ENCODE data around the gene PCIF1. TPM values are rescaled to one million over a fixed set of nuclear protein-coding genes. Genes with fewer than 3 reads are reported as not detected.
A peak's percentile ranks its signal among the peaks of the same experiment; 100 is the strongest.
"Not testable (repeated sequence)": the region's sequence is repeated elsewhere in the genome, so short reads cannot be mapped to it uniquely, and the experiment has no call there.

Gene PCIF1
- total RNA-seq, 1 donor from 2014 or later, result 18.0 TPM

DNA sequence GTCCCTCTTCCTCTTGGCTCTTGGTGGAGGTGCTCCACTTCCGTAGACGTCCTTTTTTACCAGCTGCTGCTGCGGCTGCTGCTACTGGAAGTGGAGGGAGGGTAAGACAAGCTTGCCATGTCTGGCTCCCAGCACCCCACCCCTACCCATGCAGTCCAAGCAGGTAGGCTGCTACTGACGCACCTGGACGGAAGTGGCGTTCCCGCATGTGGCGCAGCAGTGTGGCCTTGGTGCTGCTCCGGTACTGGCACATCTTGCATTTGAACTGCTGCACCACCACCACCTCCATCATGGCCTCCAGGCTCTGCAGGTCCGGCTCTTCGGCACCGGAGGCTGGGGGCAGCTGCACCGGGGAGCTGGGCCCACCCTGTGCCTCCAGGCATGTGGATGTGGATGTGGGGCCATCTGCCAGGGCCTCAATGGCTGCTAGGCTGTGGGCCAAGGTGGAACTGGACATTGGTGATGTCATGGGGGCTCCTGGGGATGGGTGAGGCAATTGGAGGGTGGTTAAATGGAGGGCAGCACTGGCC lies 33.1 kb downstream of the PCIF1 start:
- DNase-seq, result no peak

DNA sequence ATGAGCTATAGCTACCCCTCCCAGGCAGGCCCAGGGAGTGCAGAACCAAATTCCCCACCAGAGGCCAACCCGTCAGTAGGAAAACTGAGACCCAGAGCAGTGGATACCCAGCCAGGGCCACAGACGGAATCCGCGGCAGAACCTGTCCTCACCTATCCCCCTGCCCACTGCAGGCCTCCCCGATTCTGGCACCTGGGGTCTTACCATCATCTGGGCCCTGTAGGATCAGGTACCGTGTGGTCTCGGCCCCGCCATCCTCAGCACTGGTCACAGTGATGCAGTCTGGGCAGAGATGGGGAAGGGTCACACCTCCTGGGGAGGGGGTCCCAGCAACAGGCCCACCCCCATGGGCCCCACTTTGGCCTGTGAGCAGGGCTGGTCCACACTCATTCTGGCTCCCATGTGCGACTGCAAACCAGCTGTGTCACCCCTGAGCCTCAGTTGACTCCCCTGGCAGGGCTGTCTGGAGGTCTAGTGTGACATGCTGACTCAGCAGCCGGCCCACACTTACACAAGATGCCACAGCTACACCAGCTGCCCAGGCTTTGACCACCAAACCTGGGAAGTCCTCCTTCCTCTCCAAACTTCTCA lies 33.7 kb downstream of the PCIF1 start:
- DNase-seq, result no peak

DNA sequence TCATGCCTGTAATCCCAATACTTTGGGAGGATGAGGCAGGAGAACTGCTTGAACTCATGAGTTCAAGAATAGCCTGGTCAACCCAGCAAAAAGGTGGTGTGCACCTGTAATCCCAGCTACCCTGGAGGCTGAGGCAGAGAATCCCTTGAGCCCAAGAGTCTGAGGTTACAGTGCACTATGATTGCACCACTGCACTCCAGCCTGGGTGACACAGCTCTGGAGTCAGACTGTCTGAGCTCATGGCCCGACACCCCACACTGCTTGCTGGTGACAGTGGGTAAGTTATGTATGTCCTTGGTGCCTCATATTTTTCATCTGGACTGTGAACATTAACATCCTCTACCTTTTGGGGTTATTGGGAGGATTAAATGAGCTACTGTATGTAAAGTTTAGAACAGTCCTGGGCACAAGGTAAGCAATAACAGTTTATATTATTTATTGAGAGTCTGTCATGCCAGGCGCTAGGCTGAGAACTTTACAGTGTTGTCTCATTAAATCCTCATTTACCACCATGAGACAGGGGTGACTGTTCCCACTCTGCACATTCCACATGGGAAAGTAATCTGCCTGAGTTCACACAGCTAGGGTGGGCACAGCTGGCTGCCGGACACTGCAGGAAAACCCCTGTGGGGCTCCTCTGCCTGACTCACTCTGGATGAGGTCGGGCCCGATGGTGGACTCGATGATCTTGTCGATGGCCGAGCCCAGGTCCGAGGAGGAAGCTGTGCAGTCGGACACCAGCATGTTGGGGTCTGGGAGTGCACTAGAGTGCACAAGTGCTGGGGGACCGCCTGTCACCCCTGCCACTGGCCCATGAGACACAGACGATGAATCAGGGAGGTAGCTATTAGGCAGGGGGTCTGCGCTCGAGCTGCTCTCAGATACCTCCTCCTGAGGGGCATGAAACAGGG lies 34.6 kb downstream of the PCIF1 start:
- no peak for DNase-seq

DNA sequence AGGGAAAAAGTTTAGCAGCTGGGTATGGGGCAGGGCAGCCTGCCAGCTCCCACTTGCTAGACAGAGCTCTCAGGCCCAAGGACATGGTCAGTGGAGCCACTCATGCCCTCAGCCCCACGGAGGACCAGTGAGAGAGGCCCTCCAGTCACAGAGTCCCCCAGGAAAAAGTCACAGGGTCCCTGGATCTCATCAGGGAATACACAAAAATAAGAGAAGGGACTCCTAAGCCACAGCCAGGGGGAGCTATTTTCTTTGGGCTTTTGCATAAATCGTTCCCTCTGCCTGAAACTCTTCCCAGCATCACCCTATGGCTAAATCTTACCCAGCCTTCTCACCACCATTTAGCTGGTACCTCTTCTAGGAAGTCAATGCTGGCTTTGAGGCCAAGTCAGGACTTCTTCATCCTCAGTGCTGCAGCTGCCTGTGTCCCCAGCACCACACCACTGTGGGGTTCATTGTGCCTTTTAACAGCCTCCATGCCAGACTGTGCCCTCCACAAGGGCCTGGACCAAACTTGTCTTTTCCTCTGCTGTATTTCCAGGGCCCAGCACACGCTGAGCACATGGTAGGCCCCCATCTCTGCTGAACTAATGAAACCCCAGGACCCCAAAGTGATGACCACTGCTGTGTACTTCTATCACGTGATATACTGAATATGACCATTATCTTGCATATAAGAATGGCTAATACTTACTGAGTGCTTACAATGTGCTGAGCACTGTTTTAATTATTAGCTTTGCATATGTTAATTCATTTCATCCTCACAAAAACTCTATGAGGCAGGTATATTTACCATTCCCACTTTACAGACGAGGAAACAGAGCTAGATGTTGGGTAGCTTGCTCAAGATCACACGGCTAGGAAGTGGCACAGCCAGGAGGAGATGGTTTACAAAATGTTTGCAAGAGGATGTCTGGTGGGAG lies 35.5 kb downstream of the PCIF1 start:
- peak; percentile 44 for DNase-seq

DNA sequence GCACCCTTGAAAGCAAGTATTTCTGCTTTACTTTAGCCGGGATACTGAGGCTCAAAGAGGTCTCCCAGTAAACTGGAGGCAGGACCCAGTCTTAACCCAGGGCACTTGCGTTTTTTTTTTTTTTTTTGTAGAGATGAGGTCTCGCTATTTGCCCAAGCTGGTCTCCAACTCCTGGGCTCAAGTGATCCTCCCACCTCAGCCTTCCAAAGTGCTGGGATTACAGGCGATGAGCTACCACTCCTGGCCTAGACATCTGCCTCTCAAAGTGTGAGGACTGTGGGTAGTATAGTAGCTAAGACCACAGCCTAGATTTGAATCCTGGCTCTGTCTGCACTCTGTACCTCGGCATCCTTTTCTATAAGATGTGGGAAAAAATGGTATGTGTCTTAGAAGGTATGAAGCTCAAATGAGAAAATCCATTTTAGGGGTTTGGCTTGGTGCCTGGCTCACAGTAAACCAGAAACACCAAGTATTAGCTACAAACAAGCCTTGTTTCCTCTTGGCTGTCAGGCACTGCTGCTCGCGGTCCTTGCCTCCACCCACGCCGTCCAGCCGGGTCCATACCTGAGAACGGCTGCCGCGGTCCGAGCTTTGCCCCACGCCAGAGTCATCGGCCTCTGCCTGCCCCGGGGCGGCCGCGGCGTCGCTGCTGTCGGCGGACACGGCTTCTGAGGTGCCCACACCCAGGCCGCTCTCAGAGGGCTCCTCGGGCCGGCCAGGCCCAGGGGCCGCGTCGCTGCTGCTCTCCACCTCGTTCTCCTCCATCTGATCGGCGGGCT lies 36.4 kb downstream of the PCIF1 start:
- DNase-seq, result no peak

DNA sequence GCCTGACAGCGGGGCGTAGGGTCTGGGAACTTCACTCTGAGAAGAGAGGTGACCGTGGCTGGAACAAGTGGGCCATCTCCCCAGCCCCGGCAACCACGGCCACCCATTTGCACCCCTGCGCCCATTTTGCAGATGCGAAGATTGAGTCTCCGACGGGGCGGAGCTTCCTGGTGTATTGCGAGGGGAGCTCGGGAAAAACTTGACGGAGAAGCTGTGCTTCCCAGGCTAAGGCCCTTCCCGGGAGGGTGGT lies 36.9 kb downstream of the PCIF1 start:
- no peak for DNase-seq

DNA sequence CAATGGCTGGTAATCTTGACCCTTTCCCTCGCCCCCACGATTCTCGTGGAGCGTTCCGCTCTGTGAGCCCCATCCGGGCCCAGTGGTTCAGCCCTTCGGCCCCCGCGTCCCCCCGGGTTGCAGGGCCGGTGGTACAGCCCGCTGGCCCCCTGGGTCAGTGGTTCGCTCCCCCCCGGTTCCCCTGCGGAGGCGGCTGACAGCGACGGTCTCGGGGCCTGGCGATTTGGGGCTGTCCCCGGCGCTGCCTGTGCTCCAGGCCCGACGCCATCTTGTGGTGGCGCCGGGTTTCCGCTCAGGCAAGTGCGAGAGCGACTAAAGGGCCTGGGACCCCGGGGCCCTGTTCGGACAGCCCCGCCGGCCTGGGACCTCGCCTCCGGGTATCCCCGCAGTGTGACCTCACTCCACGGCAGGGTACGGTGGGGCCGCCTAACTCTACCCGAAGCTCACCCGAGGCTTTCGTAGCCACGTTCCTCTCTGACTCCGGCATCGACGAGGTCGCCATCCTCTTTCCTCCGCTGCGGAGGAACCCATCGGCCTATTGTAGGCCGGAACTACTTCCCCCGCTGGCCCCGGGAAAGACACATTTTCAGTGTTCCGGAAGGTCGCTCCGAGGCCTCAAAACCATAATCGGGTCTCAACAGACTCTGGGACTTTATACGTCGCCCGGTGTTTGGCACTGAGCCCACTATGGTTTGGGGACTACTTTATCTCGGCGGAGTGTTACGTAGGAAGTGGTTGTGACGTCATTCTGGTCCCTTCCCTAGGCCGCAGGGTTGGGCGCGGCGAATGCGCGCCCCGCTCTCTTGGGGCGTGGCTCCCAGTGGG lies 37.4 kb downstream of the PCIF1 start, which contains the start of gene ZNF335:
Gene ZNF335, minus strand, starts transcription at position 529 of the 825 bp plus-strand sequence. CDS start 793 bp downstream, outside the sequence.
- DNase-seq, result peak; percentile 98

DNA sequence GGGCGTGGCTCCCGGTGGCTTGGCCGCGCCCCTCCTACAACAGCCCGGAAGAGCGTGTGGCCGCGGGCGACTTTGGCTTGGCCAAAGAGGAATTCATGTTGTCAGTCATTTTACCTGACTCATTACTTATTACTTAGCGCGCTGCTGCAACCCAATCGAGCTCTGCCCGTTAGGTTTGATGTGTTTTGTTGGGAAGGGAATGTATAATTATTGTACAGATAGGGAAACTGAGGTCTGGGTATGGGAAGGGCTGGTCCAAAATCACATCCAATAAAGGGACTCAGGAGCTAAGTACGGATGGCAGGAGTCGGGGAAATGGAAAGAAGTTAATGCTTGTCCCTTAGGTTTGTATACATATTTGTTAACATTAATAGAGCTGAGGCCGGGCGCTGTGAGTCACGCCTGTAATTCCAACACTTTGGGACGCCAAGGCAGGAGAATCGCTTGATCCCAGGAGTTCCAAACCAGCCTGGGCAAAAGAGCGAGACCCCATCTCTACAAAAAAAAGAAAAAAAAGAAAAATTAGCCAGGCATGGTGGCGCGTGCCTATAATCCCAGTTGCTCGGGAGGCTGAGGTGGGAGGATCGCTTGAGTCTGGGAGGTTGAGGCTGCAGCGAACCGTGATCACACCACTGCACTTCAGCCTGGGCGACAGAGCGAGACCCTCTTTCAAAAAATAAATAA lies 38.2 kb downstream of the PCIF1 start:
- DNase-seq, result no peak

DNA sequence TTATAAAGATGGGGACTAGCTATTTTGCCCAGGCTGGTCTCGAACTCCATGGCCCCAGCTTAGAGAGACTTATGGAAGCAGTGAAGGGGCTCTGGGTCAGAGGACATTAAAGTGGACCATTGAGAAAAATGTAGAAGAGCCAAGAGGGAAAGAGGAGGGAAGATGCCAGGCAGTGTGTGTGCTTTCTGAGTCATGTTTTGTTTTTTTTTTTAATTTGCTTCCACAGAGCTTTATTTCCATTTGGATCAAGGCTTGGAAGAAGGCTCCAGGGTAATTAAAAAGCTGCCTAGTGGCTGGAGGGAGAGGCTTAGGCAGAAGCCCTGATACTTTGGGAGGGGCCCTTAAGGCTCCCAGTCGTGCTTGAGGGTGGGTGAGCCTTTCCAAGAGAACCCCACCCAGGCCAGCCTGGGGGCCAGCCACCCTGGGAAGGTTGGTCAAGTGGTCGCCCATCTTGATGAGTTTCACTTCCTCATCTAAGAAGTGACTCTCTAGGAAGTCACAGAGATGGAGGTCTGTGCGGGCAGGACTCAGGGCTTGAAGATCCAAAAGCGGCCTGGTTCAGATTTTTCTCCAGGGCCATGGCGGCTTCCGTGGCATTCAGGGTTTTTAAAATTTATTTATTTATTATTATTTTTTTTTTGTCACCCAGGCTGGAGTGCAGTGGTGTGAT lies 40.5 kb downstream of the PCIF1 start:
- DNase-seq, result no peak

DNA sequence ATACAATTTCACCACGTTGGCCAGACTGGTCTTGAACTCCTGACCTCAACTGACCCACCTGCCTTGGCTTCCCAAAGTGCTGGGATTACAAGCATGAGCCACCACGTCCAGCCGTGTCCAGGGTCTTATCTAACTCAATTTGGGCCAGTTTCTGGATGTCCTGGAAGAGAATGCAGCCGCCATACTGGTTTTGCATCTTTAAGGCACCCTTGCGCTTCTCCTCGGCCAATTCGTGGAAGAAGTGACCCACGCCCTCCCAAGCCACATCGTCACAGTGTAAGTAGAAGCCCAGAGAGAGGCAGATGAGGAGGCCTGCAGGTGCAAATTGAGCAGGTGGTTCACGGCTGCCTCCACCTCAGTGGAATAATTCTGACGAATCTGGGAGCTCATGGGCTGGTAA lies 41.2 kb downstream of the PCIF1 start:
- no peak for DNase-seq

DNA sequence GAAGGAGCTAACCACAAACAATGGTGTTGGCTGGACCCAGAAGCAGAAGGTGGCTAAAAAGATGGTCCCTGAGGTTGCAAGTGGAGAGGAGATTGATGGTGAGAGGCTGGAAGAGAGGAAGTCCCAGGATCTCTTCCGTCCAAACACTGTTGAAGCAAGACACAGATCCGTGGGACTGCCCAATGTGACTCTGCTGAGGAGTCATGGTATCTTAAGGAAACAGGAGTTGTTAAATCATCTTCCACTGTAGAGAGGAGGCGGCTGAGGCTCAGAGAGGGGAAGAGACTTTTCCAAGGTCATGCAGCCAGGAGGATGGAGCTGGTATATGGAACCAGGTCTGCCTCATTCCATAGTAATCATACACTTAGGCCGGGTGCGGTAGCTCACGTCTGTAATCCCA lies 41.6 kb downstream of the PCIF1 start:
- no peak for DNase-seq

DNA sequence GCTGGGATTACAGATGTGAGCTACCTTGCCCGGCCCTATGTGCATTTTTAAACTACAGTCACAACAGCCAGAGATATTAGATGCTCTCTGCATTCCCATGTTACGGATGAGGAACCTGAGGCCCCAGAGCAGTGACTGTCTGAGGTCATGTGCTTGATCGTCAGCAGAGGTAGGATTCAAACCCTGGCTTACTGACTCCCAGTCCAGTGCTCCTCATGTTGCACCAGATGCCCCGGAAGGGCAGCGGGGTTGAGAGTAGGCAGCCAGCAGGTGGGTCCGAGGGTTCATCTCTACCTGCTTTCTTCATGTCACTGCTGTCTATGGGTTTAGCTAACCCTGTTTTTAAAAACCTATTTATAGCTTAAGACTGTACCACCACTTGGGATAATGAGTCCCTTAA lies 46.8 kb downstream of the PCIF1 start:
- DNase-seq, result no peak

DNA sequence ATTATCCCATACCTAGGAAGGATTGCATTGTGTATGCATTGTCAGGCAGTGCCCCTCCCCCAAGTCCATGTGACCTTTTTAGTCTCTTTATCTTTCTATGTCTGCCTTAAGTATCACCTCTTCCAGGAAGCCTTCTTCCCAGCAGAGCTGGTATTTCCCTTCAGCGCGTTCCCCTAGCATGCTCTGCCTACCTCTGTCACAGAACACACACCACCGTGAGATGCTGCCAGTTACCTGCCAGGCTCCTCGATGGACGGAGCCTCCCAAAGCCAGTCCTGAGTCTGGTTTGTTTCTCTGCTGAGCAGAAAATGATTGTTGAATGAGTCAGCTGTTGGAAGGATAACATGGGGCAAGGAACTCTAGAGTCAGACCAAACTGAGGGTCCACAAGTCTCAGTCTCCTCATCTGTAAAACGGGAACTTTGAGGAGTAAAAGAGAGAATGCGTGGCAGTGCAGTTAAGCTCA lies 48.8 kb downstream of the PCIF1 start:
- DNase-seq, result no peak

DNA sequence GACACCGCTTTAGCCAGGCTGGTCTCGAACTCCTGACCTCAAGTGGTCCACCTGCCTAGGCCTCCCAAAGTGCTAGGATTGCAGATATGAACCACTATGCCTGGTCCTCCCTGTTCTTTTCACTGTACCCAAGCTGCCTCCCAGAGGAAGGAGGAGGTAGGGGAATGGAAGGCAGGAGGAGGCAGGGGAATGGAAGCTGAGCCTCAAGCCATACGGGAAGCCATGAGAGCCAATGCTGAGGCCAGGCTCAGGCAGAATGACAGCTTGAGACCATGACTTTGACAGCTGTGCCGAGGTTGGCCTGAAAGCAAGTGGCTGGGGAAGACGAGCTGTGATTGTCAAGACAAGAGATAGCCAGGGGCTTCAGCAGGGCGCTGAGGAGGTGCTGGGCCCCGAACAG lies 51.1 kb downstream of the PCIF1 start:
- DNase-seq, result no peak

DNA sequence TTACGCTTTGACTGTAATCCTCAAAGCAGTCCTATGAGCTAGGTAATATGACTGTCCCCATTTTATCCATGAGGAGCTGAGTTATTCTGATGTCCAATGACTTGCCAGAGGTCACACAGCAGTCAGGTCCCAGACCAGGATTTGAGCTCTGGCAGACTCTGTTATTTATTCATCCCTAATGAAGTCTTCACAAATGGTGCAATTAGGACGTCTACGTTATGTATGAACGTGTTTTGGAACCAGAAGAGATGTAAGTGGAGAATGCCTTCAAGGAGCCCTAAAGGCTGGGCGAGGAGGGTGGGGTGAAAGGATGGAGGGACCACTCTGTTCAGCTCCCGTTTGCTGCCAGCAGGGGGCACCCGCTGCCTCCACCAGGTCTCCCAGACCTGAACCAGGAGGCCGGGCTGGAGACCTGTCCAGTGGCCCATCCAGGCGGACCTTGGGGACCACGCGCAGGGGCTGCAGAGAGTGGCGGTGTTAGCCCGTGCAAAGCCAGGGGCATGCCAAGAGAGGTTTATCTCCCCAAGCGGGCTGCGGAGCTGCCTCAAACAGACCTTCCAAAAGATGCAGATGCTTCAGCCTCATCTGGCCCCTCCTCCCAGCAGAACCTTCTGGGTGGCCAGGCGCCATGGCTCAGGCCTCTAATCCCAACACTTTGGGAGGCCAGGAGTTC lies 52.8 kb downstream of the PCIF1 start:
- DNase-seq, result peak; percentile 62

DNA sequence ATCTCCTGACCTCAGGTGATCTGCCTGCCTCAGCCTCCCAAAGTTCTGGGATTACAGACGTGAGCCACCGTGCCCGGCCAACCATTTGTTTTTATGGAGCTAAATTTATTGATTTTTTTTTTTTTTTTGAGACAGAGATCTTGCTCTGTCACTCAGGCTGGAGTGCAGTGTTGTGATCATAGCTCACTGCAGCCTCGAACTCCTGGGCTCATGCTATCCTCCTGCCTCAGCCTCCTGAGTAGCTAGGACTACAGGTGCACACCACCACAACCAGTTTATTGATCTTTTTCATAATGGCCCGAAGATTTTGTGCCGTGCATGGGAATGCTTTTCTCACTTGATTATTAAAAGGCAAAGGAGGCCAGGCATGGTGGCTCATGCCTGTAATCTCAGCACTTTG lies 54.3 kb downstream of the PCIF1 start:
- DNase-seq, result not testable (repeated sequence)

DNA sequence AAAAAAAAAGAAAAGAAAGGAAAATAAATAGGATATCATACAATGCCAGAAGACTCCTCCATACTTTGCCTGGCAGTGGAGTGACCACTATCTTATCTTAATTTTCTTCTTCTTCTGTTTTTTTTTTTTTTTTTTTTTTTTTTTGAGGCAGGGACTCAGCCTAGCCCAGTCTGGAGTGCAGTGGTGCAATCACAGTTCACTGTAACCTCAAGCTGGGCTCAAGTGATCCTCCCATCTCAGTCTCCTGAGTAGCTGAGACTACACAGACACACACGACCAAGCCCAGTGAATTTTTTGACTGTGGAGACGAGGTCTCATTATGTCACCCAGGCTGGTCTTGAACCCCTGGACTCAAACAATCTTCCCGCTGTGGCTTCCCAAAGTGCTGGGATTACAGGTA lies 57.1 kb downstream of the PCIF1 start:
- no peak for DNase-seq

DNA sequence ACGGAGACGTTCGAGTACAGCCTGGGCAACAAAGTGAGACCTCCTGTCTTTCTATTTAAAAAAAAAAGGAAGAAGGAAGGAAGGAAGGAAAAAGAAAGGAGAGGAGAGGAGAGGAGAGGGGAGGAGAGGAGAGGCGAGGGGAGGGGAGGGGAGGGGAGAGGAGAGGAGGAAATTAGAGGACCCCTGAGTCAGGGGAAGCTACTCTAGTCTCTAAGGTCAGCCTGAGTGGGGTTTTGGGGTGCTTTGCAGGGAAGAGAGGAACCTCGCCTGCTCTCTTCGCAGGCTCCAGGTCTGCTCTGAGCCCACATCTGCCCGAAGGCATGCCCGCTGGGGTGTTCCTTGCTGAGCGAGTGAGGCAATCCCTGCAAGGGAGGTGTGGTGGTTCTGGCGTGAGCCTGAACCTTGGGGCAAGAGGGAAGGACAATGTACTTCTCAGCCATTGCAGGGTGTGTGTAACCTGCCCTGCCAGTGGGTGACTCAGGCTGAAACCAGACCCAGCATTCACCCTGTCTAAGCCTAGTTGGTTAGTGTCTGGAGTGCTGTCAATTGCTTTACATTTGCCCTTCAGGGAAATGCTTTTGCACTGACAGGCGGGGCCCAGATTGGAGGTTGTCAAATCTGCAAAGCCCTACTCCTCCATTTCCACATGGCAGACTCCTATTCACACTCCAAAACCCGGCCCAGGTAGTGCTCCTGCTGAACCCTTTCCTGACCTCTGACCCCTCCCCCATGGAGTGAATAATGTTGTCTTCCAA lies 58.9 kb downstream of the PCIF1 start:
- no peak for DNase-seq
